Lower lobe of right lung (tissue), 2 donors: ENCODE data around the gene LSAMP. TPM values are rescaled to one million over a fixed set of nuclear protein-coding genes. Genes with fewer than 3 reads are reported as not detected.

Experiments used
- ATAC-seq, 2 donors: fragments of 200-7000 bp; cut with Tn5 transposase; one replicate each; pipeline ENCODE4 v1.9.1; 2020 to 2022; ENCODE audit warnings: mild to moderate bottlenecking in 2 of 2, moderate library complexity in 2 of 2
- DNase-seq: peaks from one replicate; pipeline ENCODE4 v3.0.0-alpha.2; 2020
- H3K27ac ChIP-seq: fragments of 200-600 bp; one replicate; pipeline ENCODE4 v1.8.0; 2022
- H3K27me3 ChIP-seq: fragments of 200-600 bp; one replicate; pipeline ENCODE4 v1.8.0; 2022; ENCODE audit warnings: low read depth
- H3K36me3 ChIP-seq: fragments of 200-600 bp; one replicate; pipeline ENCODE4 v1.8.0; 2022; ENCODE audit warnings: mild to moderate bottlenecking
- H3K4me1 ChIP-seq: fragments of 200-600 bp; one replicate; pipeline ENCODE4 v1.8.0; 2022
- H3K4me3 ChIP-seq: fragments of 200-600 bp; one replicate; pipeline ENCODE4 v1.8.0; 2022; ENCODE audit warnings: mild to moderate bottlenecking
- H3K9me3 ChIP-seq: fragments of 200-600 bp; one replicate; pipeline ENCODE4 v1.8.0; 2022
- intact Hi-C: fragments of 100-400 bp; cut with DNase I; formaldehyde crosslinking; loops from one replicate; pipeline ENCODE4 v1.11.0; 2022
- total RNA-seq: library from RNA; stranded (reverse); fragmentation: NEBNext Ultra II Directional; extraction: Animal tissue kit (Norgen Biotek cat#: 25700); gene quantifications from one replicate; pipeline ENCODE4 v1.2.1, GENCODE V29; 2021
- TF ChIP-seq, protein P1 (sequence below): fragments of 200-600 bp; IDR thresholded peaks from one replicate; pipeline ENCODE4 v1.8.0; 2022; ENCODE audit warnings: antibody characterized with exemption, mild to moderate bottlenecking
- donor health status: DM: no; HTN: yes; CAD: no; lungs with severe emphysema.

Gene LSAMP
- total RNA-seq, 1 donor from 2014 or later: 20.1 TPM

DNA sequence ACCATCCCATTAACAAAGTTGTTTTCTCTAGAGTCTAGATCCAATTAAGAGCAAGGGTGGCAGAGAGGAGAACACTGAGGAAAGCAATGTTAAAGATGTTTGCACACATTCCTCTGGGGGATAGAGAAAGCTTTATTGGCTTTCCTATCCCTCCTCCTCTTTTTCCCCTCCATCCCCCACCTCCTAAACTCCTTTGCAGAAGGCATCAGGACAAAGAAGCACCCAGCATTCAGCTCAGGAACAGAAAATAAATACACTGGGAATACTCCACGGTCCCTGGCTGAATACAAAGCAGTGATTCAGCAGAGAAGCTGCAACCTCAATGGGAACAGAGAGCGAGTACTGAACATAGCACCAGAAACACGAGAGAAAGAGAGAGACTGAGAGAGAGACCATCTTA lies 21.9 kb downstream of the LSAMP start:
- Histone ChIP-seq H3K27me3 (no peaks in the 10 kb centered on the region), H3K4me1 (no peaks in the 10 kb centered on the region), H3K36me3 (no peaks in the 10 kb centered on the region), H3K27ac (no peak overlapping the region), H3K4me3 (no peak overlapping the region), H3K9me3 (no peaks in the 10 kb centered on the region)
- DNase-seq (no peak), ATAC-seq (no peak)
- intact Hi-C loops: no loop called here
- TF ChIP-seq, protein P1, sequence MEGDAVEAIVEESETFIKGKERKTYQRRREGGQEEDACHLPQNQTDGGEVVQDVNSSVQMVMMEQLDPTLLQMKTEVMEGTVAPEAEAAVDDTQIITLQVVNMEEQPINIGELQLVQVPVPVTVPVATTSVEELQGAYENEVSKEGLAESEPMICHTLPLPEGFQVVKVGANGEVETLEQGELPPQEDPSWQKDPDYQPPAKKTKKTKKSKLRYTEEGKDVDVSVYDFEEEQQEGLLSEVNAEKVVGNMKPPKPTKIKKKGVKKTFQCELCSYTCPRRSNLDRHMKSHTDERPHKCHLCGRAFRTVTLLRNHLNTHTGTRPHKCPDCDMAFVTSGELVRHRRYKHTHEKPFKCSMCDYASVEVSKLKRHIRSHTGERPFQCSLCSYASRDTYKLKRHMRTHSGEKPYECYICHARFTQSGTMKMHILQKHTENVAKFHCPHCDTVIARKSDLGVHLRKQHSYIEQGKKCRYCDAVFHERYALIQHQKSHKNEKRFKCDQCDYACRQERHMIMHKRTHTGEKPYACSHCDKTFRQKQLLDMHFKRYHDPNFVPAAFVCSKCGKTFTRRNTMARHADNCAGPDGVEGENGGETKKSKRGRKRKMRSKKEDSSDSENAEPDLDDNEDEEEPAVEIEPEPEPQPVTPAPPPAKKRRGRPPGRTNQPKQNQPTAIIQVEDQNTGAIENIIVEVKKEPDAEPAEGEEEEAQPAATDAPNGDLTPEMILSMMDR: no peak

DNA sequence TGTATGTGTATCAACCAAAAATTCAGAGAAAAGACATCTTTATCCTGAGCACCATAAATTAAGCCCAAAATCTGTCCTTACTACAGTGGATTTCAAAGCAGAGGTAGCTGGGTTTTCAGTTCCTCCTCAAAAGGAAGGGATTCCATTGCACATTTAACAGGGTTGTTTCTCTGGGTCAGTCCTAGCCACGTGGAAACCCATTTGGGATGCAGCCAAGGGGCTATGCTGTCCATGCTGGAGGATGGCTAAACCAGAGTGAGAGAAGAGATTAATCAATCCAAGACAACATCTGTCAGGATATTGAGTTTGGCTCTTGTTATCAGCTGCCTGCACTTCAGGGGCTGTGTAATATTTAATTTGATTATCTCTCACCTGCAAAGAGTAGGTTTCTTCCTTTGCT lies 28.1 kb downstream of the LSAMP start:
- Histone ChIP-seq H3K27ac (no peak overlapping the region), H3K4me1 (no peaks in the 10 kb centered on the region), H3K27me3 (no peaks in the 10 kb centered on the region), H3K36me3 (no peaks in the 10 kb centered on the region), H3K9me3 (no peaks in the 10 kb centered on the region), H3K4me3 (no peak overlapping the region)
- DNase-seq (no peak), ATAC-seq (no peak)
- TF ChIP-seq, protein P1: no peak
- intact Hi-C loops: no loop called here

DNA sequence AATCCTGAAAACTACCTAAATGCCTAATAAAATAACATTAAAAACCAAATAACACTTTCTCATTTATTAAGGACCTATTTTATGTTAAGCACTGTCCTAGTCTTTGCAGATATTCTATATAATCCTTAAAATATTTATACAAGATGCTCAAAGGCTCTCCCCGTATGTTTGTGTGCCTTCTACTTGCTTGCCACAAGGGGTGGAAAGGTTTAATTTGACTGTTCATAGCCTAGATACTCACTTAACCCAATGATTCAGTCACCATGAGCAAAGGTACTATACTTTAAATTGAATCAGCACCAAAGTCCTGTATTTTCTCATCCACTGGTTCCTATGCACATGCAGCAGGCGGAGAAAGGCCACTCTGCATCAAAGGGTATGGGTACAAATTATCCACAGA lies 32.0 kb downstream of the LSAMP start:
- DNase-seq: no peak
- H3K4me1 ChIP-seq: no peaks in the 10 kb centered on the region
- intact Hi-C loops: no loop called here
- no peaks in the 10 kb centered on the region for H3K27me3 ChIP-seq
- no peak overlapping the region for H3K4me3 ChIP-seq
- no peaks in the 10 kb centered on the region for H3K9me3 ChIP-seq
- no peak overlapping the region for H3K27ac ChIP-seq
- TF ChIP-seq, protein P1: no peak
- no peaks in the 10 kb centered on the region for H3K36me3 ChIP-seq
- no peak for ATAC-seq

DNA sequence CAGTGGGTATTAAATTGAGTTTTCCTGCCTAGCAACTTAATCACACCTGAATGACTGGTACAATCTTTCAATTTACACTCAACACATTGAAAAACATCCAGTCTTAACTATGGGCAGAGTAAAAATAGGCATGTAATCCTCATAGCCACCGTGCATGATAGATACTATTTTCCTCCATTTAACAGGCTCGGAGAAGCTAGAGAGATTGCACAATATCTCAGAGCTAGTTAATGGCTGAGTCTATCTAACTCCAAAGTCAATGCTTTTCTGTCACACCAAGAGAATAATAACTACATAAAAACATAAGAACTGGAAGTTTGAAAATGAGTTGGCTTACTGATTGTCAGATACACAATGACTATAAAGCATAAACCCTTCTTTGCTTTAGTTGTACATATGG lies 36.8 kb downstream of the LSAMP start:
- no peaks in the 10 kb centered on the region for H3K4me1 ChIP-seq
- intact Hi-C loops: no loop called here
- H3K27me3 ChIP-seq: no peaks in the 10 kb centered on the region
- no peak for ATAC-seq
- no peak overlapping the region for H3K27ac ChIP-seq
- no peak for DNase-seq
- H3K36me3 ChIP-seq: no peaks in the 10 kb centered on the region
- no peak overlapping the region for H3K4me3 ChIP-seq
- TF ChIP-seq, protein P1: no peak
- H3K9me3 ChIP-seq: no peaks in the 10 kb centered on the region

DNA sequence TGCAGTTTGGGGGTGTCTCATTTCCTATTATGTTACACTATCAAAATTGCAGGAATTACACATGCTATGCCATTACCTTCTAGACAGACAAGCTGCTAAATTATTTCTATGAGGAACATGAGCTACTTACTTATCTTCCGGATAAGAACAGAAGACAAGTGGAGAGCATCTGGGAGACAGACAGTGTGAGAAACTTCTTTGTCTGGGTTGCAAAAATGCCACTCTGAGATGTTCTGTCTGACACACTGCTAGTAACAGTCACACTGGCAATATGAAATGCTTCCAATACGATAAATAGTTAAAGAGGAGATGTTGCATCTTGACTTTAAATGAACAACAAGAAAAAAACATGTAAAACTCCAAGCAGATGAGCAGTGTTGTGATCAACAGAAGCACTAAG lies 40.1 kb downstream of the LSAMP start:
- Histone ChIP-seq H3K36me3 (no peaks in the 10 kb centered on the region), H3K9me3 (no peaks in the 10 kb centered on the region), H3K27ac (no peak overlapping the region), H3K4me3 (no peak overlapping the region), H3K27me3 (no peaks in the 10 kb centered on the region), H3K4me1 (no peaks in the 10 kb centered on the region)
- no peak for ATAC-seq
- intact Hi-C loops: no loop called here
- no peak for DNase-seq
- TF ChIP-seq, protein P1: no peak

DNA sequence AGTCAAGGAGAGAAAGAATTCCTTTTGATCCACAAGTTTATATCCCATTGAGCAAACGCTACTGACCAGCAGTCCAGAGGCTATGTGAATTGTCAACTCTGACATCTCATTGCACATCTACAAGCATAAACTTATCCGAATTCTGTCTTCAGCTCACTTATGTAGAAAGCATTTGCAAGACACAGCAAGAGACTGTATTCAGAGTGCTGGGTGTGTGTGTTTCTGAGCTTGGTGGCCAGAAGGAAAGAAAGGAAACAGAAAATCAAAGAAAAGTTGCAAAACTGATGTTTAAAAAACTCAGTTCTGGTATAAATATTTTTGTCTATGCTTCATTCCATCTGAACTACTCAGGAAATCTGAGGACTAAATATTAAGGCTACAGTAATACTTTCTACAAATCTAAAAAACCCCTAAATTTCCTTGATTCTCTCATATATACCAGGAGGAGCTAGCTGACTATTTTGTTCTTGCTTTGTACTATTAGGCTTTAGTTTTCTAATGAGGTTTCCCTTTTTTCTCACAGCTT lies 45.5 kb downstream of the LSAMP start:
- no peaks in the 10 kb centered on the region for H3K36me3 ChIP-seq
- no peak overlapping the region for H3K4me3 ChIP-seq
- H3K4me1 ChIP-seq: no peaks in the 10 kb centered on the region
- TF ChIP-seq, protein P1: no peak
- no peak overlapping the region for H3K27ac ChIP-seq
- no peaks in the 10 kb centered on the region for H3K9me3 ChIP-seq
- no peaks in the 10 kb centered on the region for H3K27me3 ChIP-seq
- no peak for DNase-seq
- no peak for ATAC-seq
- intact Hi-C loops: no loop called here
